ENCODE data around the gene IL1RL2. TPM values are rescaled to one million over a fixed set of nuclear protein-coding genes. Genes with fewer than 3 reads are reported as not detected.

The IL1RL2 gene
- total RNA-seq, 1 donor = 1.7 TPM

DNA sequence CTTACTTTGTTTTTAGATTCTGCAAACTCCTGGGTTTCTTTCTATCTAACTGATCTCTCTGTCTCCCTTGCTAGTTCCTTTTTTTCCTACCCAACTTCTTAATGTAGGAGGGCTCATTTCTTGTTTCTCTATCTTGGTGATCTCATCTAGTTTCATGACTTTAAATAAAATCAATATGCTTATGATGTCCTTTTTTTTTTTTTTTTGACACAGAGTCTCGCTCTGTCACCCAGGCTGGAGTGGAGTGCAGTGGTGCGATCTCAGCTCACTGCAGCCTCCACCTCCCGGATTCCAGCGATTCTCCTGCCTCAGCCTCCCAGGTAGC is 82.3 kb downstream of the IL1RL2 start:
- H3K4me3 ChIP-seq (ENCODE audit: low read depth, low read length) = no peak overlapping the region
- no peak for DNase-seq (ENCODE audit: low read depth)
- TF ChIP-seq, protein P1, sequence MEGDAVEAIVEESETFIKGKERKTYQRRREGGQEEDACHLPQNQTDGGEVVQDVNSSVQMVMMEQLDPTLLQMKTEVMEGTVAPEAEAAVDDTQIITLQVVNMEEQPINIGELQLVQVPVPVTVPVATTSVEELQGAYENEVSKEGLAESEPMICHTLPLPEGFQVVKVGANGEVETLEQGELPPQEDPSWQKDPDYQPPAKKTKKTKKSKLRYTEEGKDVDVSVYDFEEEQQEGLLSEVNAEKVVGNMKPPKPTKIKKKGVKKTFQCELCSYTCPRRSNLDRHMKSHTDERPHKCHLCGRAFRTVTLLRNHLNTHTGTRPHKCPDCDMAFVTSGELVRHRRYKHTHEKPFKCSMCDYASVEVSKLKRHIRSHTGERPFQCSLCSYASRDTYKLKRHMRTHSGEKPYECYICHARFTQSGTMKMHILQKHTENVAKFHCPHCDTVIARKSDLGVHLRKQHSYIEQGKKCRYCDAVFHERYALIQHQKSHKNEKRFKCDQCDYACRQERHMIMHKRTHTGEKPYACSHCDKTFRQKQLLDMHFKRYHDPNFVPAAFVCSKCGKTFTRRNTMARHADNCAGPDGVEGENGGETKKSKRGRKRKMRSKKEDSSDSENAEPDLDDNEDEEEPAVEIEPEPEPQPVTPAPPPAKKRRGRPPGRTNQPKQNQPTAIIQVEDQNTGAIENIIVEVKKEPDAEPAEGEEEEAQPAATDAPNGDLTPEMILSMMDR (IDR thresholded peaks at IDR 0.05; ENCODE audit: insufficient read depth, low read length) = no peak

DNA sequence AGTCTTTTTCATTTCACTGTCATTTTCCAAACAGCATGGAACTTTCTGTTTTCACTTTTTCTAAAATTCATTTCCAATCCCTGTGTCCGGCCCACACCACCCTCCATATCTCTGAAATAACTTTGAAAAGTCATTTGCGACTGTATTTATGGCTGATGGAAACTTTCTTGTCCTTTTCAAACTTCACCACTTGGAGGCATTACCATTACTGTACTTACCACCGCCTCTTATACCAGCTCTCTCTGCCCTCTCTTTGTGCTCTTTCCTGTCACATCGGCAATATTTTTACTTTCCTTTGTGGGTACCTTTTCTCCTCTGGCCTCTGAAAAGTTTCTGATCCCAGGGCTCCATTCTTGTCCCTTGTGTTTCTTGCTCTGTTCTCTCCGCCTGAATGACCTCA is 85.0 kb downstream of the IL1RL2 start:
- H3K4me3 ChIP-seq (ENCODE audit: low read depth, low read length) = no peak overlapping the region
- no peak for DNase-seq (ENCODE audit: low read depth)
- TF ChIP-seq, protein P1 (IDR thresholded peaks at IDR 0.05; ENCODE audit: insufficient read depth, low read length) = no peak

DNA sequence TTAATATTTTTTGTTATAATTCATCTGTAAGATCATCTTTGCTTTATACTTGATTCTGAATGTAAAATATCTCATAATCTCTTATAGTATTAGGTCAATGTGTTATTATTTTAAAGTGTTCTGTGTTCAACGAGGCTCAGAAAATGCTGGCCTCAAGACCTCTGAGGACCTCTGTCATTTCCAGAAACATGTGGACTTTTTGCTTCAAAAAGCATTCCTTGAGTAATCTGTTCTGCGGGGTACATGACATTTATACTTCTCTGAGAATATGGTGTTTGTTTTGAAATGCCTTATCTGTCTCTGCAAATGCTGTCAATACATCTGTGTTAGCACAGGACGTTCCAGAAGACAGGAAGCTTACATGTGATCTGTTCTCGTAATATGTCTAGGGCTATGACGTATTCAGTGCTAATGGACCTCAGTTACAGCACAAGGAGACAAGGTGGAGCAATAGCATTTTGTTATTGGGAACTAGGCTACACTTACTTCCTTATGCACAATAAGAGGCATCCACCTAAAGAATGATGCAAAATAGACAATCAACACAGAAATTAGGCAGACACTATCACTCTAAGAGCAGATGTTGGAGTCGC is 86.9 kb downstream of the IL1RL2 start:
- no peak overlapping the region for H3K4me3 ChIP-seq (ENCODE audit: low read depth, low read length)
- DNase-seq (ENCODE audit: low read depth) = no peak
- TF ChIP-seq, protein P1 (IDR thresholded peaks at IDR 0.05; ENCODE audit: insufficient read depth, low read length) = no peak

DNA sequence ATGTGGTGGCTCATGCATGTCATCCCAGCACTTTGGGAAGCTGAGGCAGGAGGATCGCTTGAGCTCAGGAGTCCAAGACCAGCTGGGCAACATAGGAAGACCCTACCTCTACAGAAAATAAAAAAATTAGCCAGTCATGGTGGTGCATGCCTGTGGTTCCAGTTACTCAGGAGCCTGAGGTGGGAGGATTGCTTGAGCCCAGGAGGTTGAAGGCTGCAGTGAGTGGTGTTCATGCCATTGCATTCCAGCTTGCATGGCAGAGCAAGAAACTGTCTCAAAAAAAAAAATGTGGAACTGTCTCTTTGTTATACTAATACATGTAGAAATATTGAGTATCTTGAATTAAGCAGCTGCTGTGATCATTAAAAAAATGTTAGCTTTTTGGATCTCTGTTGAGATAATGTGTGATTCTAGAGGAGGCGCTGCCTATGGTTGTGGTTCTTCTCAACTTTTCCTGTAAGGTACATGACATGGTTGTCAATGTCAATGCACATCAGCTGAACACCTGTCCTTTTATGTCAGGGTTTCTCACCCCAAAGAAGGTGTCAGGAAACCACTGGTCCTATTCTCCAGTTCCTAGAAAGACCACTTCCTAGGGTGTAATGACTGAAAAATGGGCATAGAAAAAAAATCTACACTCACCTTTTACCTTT is 89.9 kb downstream of the IL1RL2 start:
- no peak for DNase-seq (ENCODE audit: low read depth)
- TF ChIP-seq, protein P1 (IDR thresholded peaks at IDR 0.05; ENCODE audit: insufficient read depth, low read length) = no peak
- no peak overlapping the region for H3K4me3 ChIP-seq (ENCODE audit: low read depth, low read length)

DNA sequence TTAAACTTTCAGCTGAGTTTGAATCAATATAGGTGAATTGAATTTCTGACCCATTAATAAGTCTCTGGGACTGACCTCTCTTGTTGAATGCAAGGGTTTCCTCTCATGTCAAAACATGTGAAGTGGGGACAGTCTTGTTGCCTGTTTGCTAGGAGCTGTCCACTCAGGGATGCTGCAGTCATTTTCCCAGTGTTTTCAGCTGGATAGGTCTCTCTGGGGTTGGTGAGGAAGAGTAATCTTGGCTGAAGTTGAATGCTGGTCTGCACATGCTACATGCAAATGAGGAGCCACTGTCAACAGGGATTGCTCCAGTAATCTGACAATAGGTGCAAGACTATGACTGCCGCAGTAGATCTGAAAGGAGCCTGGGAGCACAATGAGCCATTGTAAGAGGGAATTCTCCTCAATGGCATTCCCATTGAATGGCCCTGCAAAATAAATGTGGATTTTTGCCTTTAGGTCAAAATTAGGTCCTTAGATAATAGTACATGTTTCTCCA is 90.4 kb downstream of the IL1RL2 start:
- no peak for DNase-seq (ENCODE audit: low read depth)
- TF ChIP-seq, protein P1 (IDR thresholded peaks at IDR 0.05; ENCODE audit: insufficient read depth, low read length) = no peak
- H3K4me3 ChIP-seq (ENCODE audit: low read depth, low read length) = no peak overlapping the region

DNA sequence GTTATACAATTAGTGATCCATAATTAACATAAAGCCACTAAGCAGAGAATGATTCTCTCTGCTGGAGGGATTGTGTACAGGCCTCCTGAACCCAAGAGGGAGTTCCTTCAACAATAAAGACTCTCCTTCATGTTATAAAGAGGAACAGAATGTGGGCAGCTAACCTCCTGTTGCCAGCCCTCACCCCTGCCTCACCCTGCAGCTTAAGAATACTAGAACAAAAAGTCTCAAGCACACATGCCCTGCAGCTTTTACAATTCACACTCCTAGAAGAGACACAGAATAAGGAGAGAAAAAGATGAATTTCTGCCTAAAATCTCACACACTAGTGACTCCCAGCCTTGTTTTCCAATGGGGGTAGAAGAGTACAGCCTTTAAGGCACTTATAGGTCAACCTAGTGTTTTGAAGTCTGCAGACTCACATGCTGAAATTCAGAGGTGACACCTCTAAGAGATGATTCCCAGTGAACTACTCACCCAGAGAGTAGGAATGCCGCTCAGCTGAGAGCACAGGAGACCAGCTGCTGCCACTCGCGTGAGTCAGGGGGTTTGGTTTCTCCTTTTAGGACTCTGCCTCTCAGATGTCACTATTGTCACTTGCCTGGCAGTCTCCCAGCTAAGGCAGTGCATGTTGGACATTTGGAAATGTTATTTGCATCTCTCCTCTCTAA is 92.0 kb downstream of the IL1RL2 start:
- TF ChIP-seq, protein P1 (IDR thresholded peaks at IDR 0.05; ENCODE audit: insufficient read depth, low read length) = no peak
- DNase-seq (ENCODE audit: low read depth) = no peak
- no peak overlapping the region for H3K4me3 ChIP-seq (ENCODE audit: low read depth, low read length)
